ENCODE results near the gene CD48. TPM values are rescaled to one million over a fixed set of nuclear protein-coding genes. Genes with fewer than 3 reads are reported as not detected.

The CD48 gene
- total RNA-seq, 3 donors from 2014 or later: 5.4 to 12.3 (median 8.8) TPM

- no peaks in the 10 kb centered on the region for H3K9me3 ChIP-seq
- no peak for DNase-seq (ENCODE audit: low spot score in 2 of 2)
- TF ChIP-seq POLR2A (IDR thresholded peaks at IDR 0.05): no peak
- TF ChIP-seq POLR2AphosphoS5 (IDR thresholded peaks at IDR 0.05): no peak
- no peak for TF ChIP-seq CTCF (IDR thresholded peaks at IDR 0.05)
- H3K27me3 ChIP-seq: peaks cover 0 to 2% of the 10 kb centered on the region in 2 donors
- H3K4me1 ChIP-seq: no peaks in the 10 kb centered on the region
- intact Hi-C loops (cut with DNase I; ENCODE audit: low total_unique reads): no loop called here
- H3K27ac ChIP-seq: no peak overlapping the region
- H3K4me3 ChIP-seq: no peak overlapping the region
- no peaks in the 10 kb centered on the region for H3K36me3 ChIP-seq
These were observed 33.9 kb upstream of the CD48 start for GRCh38 chr1:160745551-160745950.

GRCh38 chr1:160744852-160745520, 33.4 kb upstream of the CD48 start:
- Histone ChIP-seq H3K27me3 (no peaks in the 10 kb centered on the region), H3K4me1 (no peaks in the 10 kb centered on the region), H3K36me3 (no peaks in the 10 kb centered on the region), H3K9me3 (no peaks in the 10 kb centered on the region), H3K4me3 (no peak overlapping the region), H3K27ac (no peak overlapping the region)
- intact Hi-C loops (cut with DNase I; ENCODE audit: low total_unique reads): no loop called here
- TF ChIP-seq POLR2A (IDR thresholded peaks at IDR 0.05): no peak
- TF ChIP-seq POLR2AphosphoS5 (IDR thresholded peaks at IDR 0.05): no peak
- TF ChIP-seq CTCF (IDR thresholded peaks at IDR 0.05): no peak
- DNase-seq (ENCODE audit: low spot score in 2 of 2): no peak

- intact Hi-C loops (cut with DNase I; ENCODE audit: low total_unique reads): no loop called here
- no peak for DNase-seq (ENCODE audit: low spot score in 2 of 2)
- no peak for TF ChIP-seq POLR2AphosphoS5 (IDR thresholded peaks at IDR 0.05)
- TF ChIP-seq POLR2A (IDR thresholded peaks at IDR 0.05): no peak
- no peak for TF ChIP-seq CTCF (IDR thresholded peaks at IDR 0.05)
- no peaks in the 10 kb centered on the region for H3K4me1 ChIP-seq
- no peaks in the 10 kb centered on the region for H3K36me3 ChIP-seq
- no peaks in the 10 kb centered on the region for H3K27me3 ChIP-seq
- no peak overlapping the region for H3K27ac ChIP-seq
- no peaks in the 10 kb centered on the region for H3K9me3 ChIP-seq
- H3K4me3 ChIP-seq: no peak overlapping the region
These were observed 32.7 kb upstream of the CD48 start for GRCh38 chr1:160744199-160744851.

GRCh38 chr1:160743266-160743665, 31.6 kb upstream of the CD48 start:
- Histone ChIP-seq H3K27ac (no peak overlapping the region), H3K4me3 (no peak overlapping the region), H3K4me1 (no peaks in the 10 kb centered on the region), H3K36me3 (no peaks in the 10 kb centered on the region), H3K27me3 (no peaks in the 10 kb centered on the region), H3K9me3 (no peaks in the 10 kb centered on the region)
- TF ChIP-seq POLR2AphosphoS5 (IDR thresholded peaks at IDR 0.05) (no peak), CTCF (IDR thresholded peaks at IDR 0.05) (no peak), POLR2A (IDR thresholded peaks at IDR 0.05) (no peak)
- DNase-seq (ENCODE audit: low spot score in 2 of 2): no peak
- intact Hi-C loops (cut with DNase I; ENCODE audit: low total_unique reads): no loop called here

- Histone ChIP-seq H3K27me3 (no peaks in the 10 kb centered on the region), H3K36me3 (no peaks in the 10 kb centered on the region), H3K4me3 (no peak overlapping the region), H3K9me3 (peaks cover 0 to under 1% of the 10 kb centered on the region in 2 donors), H3K27ac (no peak overlapping the region), H3K4me1 (no peaks in the 10 kb centered on the region)
- DNase-seq (ENCODE audit: low spot score in 2 of 2): no peak
- TF ChIP-seq CTCF (IDR thresholded peaks at IDR 0.05) (no peak), POLR2AphosphoS5 (IDR thresholded peaks at IDR 0.05) (no peak), POLR2A (IDR thresholded peaks at IDR 0.05) (no peak)
- intact Hi-C loops (cut with DNase I; ENCODE audit: low total_unique reads): no loop called here
These were observed 31.0 kb upstream of the CD48 start for GRCh38 chr1:160742428-160743127.
